Right renal pelvis (tissue), 4 donors: ENCODE data around the gene MALRD1. TPM values are rescaled to one million over a fixed set of nuclear protein-coding genes. Genes with fewer than 3 reads are reported as not detected.

Experiments used
- DNase-seq, 4 donors: peaks; one replicate each; pipeline ENCODE4 v3.0.0-alpha.2; 2013; ENCODE audit warnings: low read depth in 4 of 4, low spot score in 3 of 4, missing footprints in 1 of 4
- polyA plus RNA-seq, 4 donors: library from polyadenylated mRNA; unstranded; fragments of 120-200 nt; gene quantifications; one replicate each; pipeline ENCODE4 v1.2.1, GENCODE V29; 2013; ENCODE audit not compliant: insufficient read length in 4 of 4

Gene MALRD1
- polyA plus RNA-seq, 4 donors: 1.6 to 2.8 (median 2.4) TPM

- no peak for DNase-seq
These were observed 512.6 kb downstream of the MALRD1 start for GRCh38 chr10:19561181-19561580.

- no peak for DNase-seq
These were observed 515.0 kb downstream of the MALRD1 start for GRCh38 chr10:19563388-19564141.

GRCh38 chr10:19570120-19570519 is 521.5 kb downstream of the MALRD1 start:
- DNase-seq: no peak

- no peak for DNase-seq
These were observed 522.4 kb downstream of the MALRD1 start for GRCh38 chr10:19570991-19571390.

- DNase-seq: no peak
These were observed 523.5 kb downstream of the MALRD1 start for GRCh38 chr10:19572056-19572455.

GRCh38 chr10:19576576-19576975 is 528.0 kb downstream of the MALRD1 start:
- no peak for DNase-seq

GRCh38 chr10:19577381-19577780 is 528.8 kb downstream of the MALRD1 start:
- DNase-seq: no peak

GRCh38 chr10:19577807-19578206 is 529.2 kb downstream of the MALRD1 start:
- DNase-seq: no peak

GRCh38 chr10:19578571-19578970 is 530.0 kb downstream of the MALRD1 start:
- DNase-seq: no peak

GRCh38 chr10:19579761-19580545 is 531.4 kb downstream of the MALRD1 start:
- DNase-seq: no peak

GRCh38 chr10:19580691-19581090 is 532.1 kb downstream of the MALRD1 start:
- DNase-seq: no peak

GRCh38 chr10:19588608-19589007 is 540.0 kb downstream of the MALRD1 start:
- DNase-seq: no peak

GRCh38 chr10:19592276-19592675 is 543.7 kb downstream of the MALRD1 start:
- no peak for DNase-seq

- no peak for DNase-seq
These were observed 546.7 kb downstream of the MALRD1 start for GRCh38 chr10:19595212-19595845.

- DNase-seq: no peak
These were observed 557.2 kb downstream of the MALRD1 start for GRCh38 chr10:19605806-19606205.

GRCh38 chr10:19606968-19607367 is 558.4 kb downstream of the MALRD1 start:
- no peak for DNase-seq

- no peak for DNase-seq
These were observed 563.2 kb downstream of the MALRD1 start for GRCh38 chr10:19611775-19612174.

GRCh38 chr10:19616966-19617365 is 568.4 kb downstream of the MALRD1 start:
- DNase-seq: no peak

- DNase-seq: no peak
These were observed 572.2 kb downstream of the MALRD1 start for GRCh38 chr10:19620811-19621210.

- no peak for DNase-seq
These were observed 574.7 kb downstream of the MALRD1 start for GRCh38 chr10:19623321-19623720.

- no peak for DNase-seq
These were observed 577.6 kb downstream of the MALRD1 start for GRCh38 chr10:19626156-19626555.
